ENCODE data around the gene HTRA3. TPM values are rescaled to one million over a fixed set of nuclear protein-coding genes. Genes with fewer than 3 reads are reported as not detected.

Gene HTRA3
- total RNA-seq, 2 experiments from 2014 or later: not detected

GRCh38 chr4:8242782-8243560, 26.6 kb upstream of the HTRA3 start:
- Mint-ChIP-seq H3K4me1 (ENCODE audit: low read depth) (no peaks in the 10 kb centered on the region), H3K36me3 (ENCODE audit: low read depth) (peaks cover 13% of the 10 kb centered on the region), H3K4me3 (no peak overlapping the region), H3K27ac (no peak overlapping the region), H3K27me3 (no peaks in the 10 kb centered on the region), H3K9me3 (no peaks in the 10 kb centered on the region)
- H3K36me3 ChIP-seq (ENCODE audit: insufficient read depth, low read length): peaks cover 10% of the 10 kb centered on the region
- H3K4me1 ChIP-seq (ENCODE audit: insufficient read depth, low read length): peaks cover 14% of the 10 kb centered on the region
- ChIA-PET POLR2A (no interaction called here), CTCF (interaction anchor here (0.6 to 1.8 kb wide), 7 partner anchors 8 to 66 kb away, joined by 3 to 7 read pairs (median 4); partner anchors contain the start of gene SH3TC1)
- no peaks in the 10 kb centered on the region for H3K9me3 ChIP-seq (ENCODE audit: control insufficient read depth in 1 of 2, insufficient read depth in 1 of 2, low read length in 2 of 2)
- H3K27me3 ChIP-seq (ENCODE audit: control insufficient read depth in 1 of 2, insufficient read depth in 2 of 2, low read length in 2 of 2): no peaks in the 10 kb centered on the region
- no peak for ATAC-seq (ENCODE audit: poor library complexity)
- intact Hi-C loops (cut with DNase I, micrococcal nuclease): loop anchor here (1.0 to 10.0 kb wide), 4 partner anchors 66 to 679 kb away; partner anchors contain the start of gene CPZ (in 1 of the 2)
- H3K4me3 ChIP-seq (ENCODE audit: low read length): no peak overlapping the region
- no peak overlapping the region for H3K27ac ChIP-seq (ENCODE audit: low read depth in 1 of 2, low read length in 2 of 2)
- DNase-seq: no peak
- TF ChIP-seq, protein P1, sequence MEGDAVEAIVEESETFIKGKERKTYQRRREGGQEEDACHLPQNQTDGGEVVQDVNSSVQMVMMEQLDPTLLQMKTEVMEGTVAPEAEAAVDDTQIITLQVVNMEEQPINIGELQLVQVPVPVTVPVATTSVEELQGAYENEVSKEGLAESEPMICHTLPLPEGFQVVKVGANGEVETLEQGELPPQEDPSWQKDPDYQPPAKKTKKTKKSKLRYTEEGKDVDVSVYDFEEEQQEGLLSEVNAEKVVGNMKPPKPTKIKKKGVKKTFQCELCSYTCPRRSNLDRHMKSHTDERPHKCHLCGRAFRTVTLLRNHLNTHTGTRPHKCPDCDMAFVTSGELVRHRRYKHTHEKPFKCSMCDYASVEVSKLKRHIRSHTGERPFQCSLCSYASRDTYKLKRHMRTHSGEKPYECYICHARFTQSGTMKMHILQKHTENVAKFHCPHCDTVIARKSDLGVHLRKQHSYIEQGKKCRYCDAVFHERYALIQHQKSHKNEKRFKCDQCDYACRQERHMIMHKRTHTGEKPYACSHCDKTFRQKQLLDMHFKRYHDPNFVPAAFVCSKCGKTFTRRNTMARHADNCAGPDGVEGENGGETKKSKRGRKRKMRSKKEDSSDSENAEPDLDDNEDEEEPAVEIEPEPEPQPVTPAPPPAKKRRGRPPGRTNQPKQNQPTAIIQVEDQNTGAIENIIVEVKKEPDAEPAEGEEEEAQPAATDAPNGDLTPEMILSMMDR (IDR thresholded peaks at IDR 0.05): no peak

DNA sequence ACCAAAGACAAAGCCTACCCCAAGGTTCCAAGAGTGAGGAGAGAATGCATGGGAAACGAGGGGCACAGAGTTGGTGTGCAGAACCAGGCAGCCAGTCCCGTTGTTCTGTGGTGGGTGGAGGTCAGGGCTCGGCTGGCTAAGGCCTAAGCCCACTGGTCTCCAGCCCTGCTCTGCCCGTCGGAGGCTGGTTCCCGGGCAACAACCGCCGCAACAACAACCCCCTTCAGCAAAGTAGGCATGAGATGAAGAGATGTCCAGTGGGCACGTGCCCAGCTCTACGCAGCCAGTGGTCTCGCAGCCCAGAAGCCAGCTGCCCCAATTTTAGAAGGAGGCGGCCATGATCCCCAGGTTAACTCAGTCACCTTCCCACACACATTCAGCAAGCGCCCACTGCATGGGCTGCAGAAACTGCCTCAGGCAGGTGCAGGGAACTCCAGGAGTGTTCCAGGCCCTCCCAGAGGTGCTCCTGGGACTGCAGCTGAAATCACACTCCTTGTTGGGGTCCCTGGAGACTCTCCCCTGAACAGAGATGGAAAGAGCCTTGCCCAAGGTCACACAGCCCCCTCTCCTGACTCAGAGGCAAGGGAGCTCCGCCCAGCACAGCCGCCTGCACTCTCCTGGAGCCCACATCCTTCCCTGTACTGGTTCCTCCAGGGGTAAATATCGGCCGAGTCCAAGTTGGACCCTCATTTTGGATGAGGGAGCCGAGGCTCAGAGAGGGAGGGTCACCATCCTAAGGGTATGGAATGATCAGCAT, 25.4 kb upstream of the HTRA3 start:
- DNase-seq: no peak
- TF ChIP-seq, protein P1 (IDR thresholded peaks at IDR 0.05): no peak
- H3K9me3 ChIP-seq (ENCODE audit: control insufficient read depth in 1 of 2, insufficient read depth in 1 of 2, low read length in 2 of 2): no peaks in the 10 kb centered on the region
- no peak overlapping the region for H3K4me3 ChIP-seq (ENCODE audit: low read length)
- no peak overlapping the region for H3K27ac ChIP-seq (ENCODE audit: low read depth in 1 of 2, low read length in 2 of 2)
- H3K27me3 ChIP-seq (ENCODE audit: control insufficient read depth in 1 of 2, insufficient read depth in 2 of 2, low read length in 2 of 2): no peaks in the 10 kb centered on the region
- no peak overlapping the region for H3K27ac Mint-ChIP-seq
- H3K36me3 Mint-ChIP-seq (ENCODE audit: low read depth): peaks cover 8% of the 10 kb centered on the region
- H3K4me1 ChIP-seq (ENCODE audit: insufficient read depth, low read length): peaks cover 12% of the 10 kb centered on the region
- no peak overlapping the region for H3K4me3 Mint-ChIP-seq
- no peaks in the 10 kb centered on the region for H3K9me3 Mint-ChIP-seq
- ChIA-PET CTCF (no interaction called here), POLR2A (interaction anchor here (0.9 kb wide), 1 partner anchor 85 kb away, joined by 3 read pairs; the partner anchor contains the start of gene ABLIM2)
- H3K4me1 Mint-ChIP-seq (ENCODE audit: low read depth): no peaks in the 10 kb centered on the region
- ATAC-seq (ENCODE audit: poor library complexity): no peak
- peaks cover 4% of the 10 kb centered on the region for H3K36me3 ChIP-seq (ENCODE audit: insufficient read depth, low read length)
- intact Hi-C loops (cut with DNase I, micrococcal nuclease): loop anchor here (5.0 to 10.0 kb wide), 3 partner anchors 67 to 678 kb away; partner anchors contain the start of gene CPZ (in 1 of the 2)
- H3K27me3 Mint-ChIP-seq: no peaks in the 10 kb centered on the region

DNA sequence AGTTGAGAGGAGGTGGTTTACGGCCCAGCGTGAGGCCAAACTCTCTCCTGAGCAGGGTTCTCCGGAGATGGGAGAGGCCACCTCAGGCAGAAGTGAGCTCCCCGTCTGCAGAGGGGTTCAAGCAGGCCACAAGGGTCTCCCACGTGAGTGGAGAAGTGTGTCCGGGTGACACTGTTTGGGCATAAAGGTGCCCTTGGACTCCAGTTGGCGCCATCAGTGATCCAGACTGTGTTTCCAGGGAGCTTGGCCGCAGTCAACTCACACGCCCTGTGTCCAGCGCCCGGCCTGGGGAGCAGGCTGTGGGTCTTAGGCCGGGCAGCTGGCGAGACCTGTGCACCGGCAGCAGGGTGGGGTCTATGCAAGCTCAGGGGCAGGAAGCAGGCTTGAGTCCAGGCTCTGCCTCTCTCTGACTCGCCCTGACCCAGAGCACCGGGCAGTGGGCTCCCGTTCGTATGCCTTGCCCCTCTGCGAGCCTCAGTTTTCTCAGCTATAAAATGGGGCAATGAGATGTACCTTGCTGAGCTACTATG, 24.6 kb upstream of the HTRA3 start:
- CTCF ChIA-PET: no interaction called here
- H3K36me3 ChIP-seq (ENCODE audit: insufficient read depth, low read length): no peaks in the 10 kb centered on the region
- Mint-ChIP-seq H3K27ac (no peak overlapping the region), H3K27me3 (no peaks in the 10 kb centered on the region), H3K4me3 (no peak overlapping the region), H3K4me1 (ENCODE audit: low read depth) (no peaks in the 10 kb centered on the region), H3K9me3 (no peaks in the 10 kb centered on the region), H3K36me3 (ENCODE audit: low read depth) (peaks cover 6% of the 10 kb centered on the region)
- DNase-seq (no peak), ATAC-seq (ENCODE audit: poor library complexity) (no peak)
- H3K9me3 ChIP-seq (ENCODE audit: control insufficient read depth in 1 of 2, insufficient read depth in 1 of 2, low read length in 2 of 2): no peaks in the 10 kb centered on the region
- H3K4me1 ChIP-seq (ENCODE audit: insufficient read depth, low read length): peaks cover 12% of the 10 kb centered on the region
- H3K4me3 ChIP-seq (ENCODE audit: low read length): no peak overlapping the region
- no peak overlapping the region for H3K27ac ChIP-seq (ENCODE audit: low read depth in 1 of 2, low read length in 2 of 2)
- TF ChIP-seq, protein P1 (IDR thresholded peaks at IDR 0.05): no peak
- POLR2A ChIA-PET: interaction anchor here (0.9 kb wide), 1 partner anchor 86 kb away, joined by 3 read pairs; the partner anchor contains the start of gene ABLIM2
- intact Hi-C loops (cut with DNase I, micrococcal nuclease): loop anchor here (5.0 to 10.0 kb wide), 3 partner anchors 68 to 677 kb away; partner anchors contain the start of gene CPZ (in 1 of the 2)
- no peaks in the 10 kb centered on the region for H3K27me3 ChIP-seq (ENCODE audit: control insufficient read depth in 1 of 2, insufficient read depth in 2 of 2, low read length in 2 of 2)
